ENCODE results near the gene DUSP6.

The DUSP6 gene

GRCh38 chr12:89311703-89312293 is 40.5 kb downstream of the DUSP6 start:
- H3K27ac ChIP-seq (ENCODE audit: low read depth, low read length) = no peak overlapping the region

GRCh38 chr12:89309815-89310214 is 42.5 kb downstream of the DUSP6 start:
- Histone ChIP-seq H3K4me3 (ENCODE audit: low read length) (no peak overlapping the region), H3K4me1 (ENCODE audit: control insufficient read depth, low read length) (no peaks in the 10 kb centered on the region), H3K79me2 (ENCODE audit: control insufficient read depth, low read length) (no peaks in the 10 kb centered on the region), H4K20me1 (ENCODE audit: control insufficient read depth, insufficient read depth, low read depth, low read length) (no peaks in the 10 kb centered on the region), H3K27me3 (ENCODE audit: control insufficient read depth, low read length) (0 out of 2 replicates have a peak, but pooled peaks cover 5% of the 10 kb centered on the region), H3K36me3 (ENCODE audit: control insufficient read depth, low read length) (no peaks in the 10 kb centered on the region), H3K9me3 (ENCODE audit: control insufficient read depth, insufficient read depth, low read length) (no peaks in the 10 kb centered on the region), H3K9me2 (replicated peaks; ENCODE audit: control insufficient read depth, low read length) (no peaks in the 10 kb centered on the region), H3K4me2 (ENCODE audit: low read length) (no peak overlapping the region), H3K27ac (ENCODE audit: low read depth, low read length) (no peak overlapping the region), H3F3A (ENCODE audit: control insufficient read depth, insufficient read depth) (no peaks in the 10 kb centered on the region)
- TF ChIP-seq EZH2phosphoT487 (IDR thresholded peaks at IDR 0.05; ENCODE audit: borderline replicate concordance, low read length) (no peak), CTCF (IDR thresholded peaks at IDR 0.05; ENCODE audit: low read depth, low read length, poor library complexity, severe bottlenecking) (no peak)

More at GRCh38 chr12:89311703-89312293, 40.5 kb downstream of the DUSP6 start:
- Histone ChIP-seq H3K9me3 (ENCODE audit: control insufficient read depth, insufficient read depth, low read length) (no peaks in the 10 kb centered on the region), H3K4me1 (ENCODE audit: control insufficient read depth, low read length) (no peaks in the 10 kb centered on the region), H3F3A (ENCODE audit: control insufficient read depth, insufficient read depth) (no peaks in the 10 kb centered on the region), H3K9me2 (replicated peaks; ENCODE audit: control insufficient read depth, low read length) (no peaks in the 10 kb centered on the region), H3K79me2 (ENCODE audit: control insufficient read depth, low read length) (no peaks in the 10 kb centered on the region), H3K4me2 (ENCODE audit: low read length) (no peak overlapping the region), H4K20me1 (ENCODE audit: control insufficient read depth, insufficient read depth, low read depth, low read length) (no peaks in the 10 kb centered on the region), H3K4me3 (ENCODE audit: low read length) (no peak overlapping the region), H3K27me3 (ENCODE audit: control insufficient read depth, low read length) (peaks cover 11% of the 10 kb centered on the region; the same call in 1 of the 2 replicates), H3K36me3 (ENCODE audit: control insufficient read depth, low read length) (no peaks in the 10 kb centered on the region)
- TF ChIP-seq CTCF (IDR thresholded peaks at IDR 0.05; ENCODE audit: low read depth, low read length, poor library complexity, severe bottlenecking) = no peak
- no peak for TF ChIP-seq EZH2phosphoT487 (IDR thresholded peaks at IDR 0.05; ENCODE audit: borderline replicate concordance, low read length)

GRCh38 chr12:89309440-89309802 is 42.9 kb downstream of the DUSP6 start:
- 0 out of 2 replicates have a peak, but pooled peaks cover 3% of the 10 kb centered on the region for H3K27me3 ChIP-seq (ENCODE audit: control insufficient read depth, low read length)
- no peaks in the 10 kb centered on the region for H3K4me1 ChIP-seq (ENCODE audit: control insufficient read depth, low read length)
- no peaks in the 10 kb centered on the region for H3K36me3 ChIP-seq (ENCODE audit: control insufficient read depth, low read length)
- H3K9me3 ChIP-seq (ENCODE audit: control insufficient read depth, insufficient read depth, low read length) = no peaks in the 10 kb centered on the region
- H3K4me3 ChIP-seq (ENCODE audit: low read length) = no peak overlapping the region
- TF ChIP-seq EZH2phosphoT487 (IDR thresholded peaks at IDR 0.05; ENCODE audit: borderline replicate concordance, low read length) (no peak), CTCF (IDR thresholded peaks at IDR 0.05; ENCODE audit: low read depth, low read length, poor library complexity, severe bottlenecking) (no peak)
- no peaks in the 10 kb centered on the region for H3K9me2 ChIP-seq (replicated peaks; ENCODE audit: control insufficient read depth, low read length)
- no peaks in the 10 kb centered on the region for H3K79me2 ChIP-seq (ENCODE audit: control insufficient read depth, low read length)
- no peak overlapping the region for H3K27ac ChIP-seq (ENCODE audit: low read depth, low read length)
- no peaks in the 10 kb centered on the region for H4K20me1 ChIP-seq (ENCODE audit: control insufficient read depth, insufficient read depth, low read depth, low read length)
- no peaks in the 10 kb centered on the region for H3F3A ChIP-seq (ENCODE audit: control insufficient read depth, insufficient read depth)
- H3K4me2 ChIP-seq (ENCODE audit: low read length) = no peak overlapping the region
